ENCODE results near the gene RHOG. TPM values are rescaled to one million over a fixed set of nuclear protein-coding genes. Genes with fewer than 3 reads are reported as not detected.
"Not testable (repeated sequence)": the region's sequence is repeated elsewhere in the genome, so short reads cannot be mapped to it uniquely, and the experiment has no call there.

RHOG gene
- total and polyA plus RNA-seq, 8 donors, result 5.9 to 101 (median 34.0) TPM

DNA sequence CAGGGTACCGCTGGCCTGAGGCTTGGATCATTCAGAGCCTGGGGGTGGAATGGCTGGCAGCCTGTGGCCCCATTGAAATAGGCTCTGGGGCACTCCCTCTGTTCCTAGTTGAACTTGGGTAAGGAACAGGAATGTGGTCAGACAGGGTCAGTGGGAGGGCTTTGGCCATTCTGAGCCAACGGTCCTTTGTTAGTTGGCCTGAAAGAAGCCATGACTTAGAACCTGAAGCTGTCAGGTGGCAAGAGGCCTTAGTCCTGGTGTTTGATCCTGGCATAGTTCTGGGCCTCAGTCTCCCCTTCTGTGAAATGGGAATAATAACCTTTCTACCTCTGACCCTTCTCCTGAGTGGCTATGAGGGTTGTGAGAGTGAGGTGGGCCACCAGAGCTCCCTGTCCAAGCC, 24.1 kb downstream of the RHOG start:
- Histone ChIP-seq H3K4me3 (no peak overlapping the region), H3K27me3 (no peaks in the 10 kb centered on the region), H3K27ac (no peak overlapping the region), H3K9me3 (no peaks in the 10 kb centered on the region), H3K36me3 (peaks cover 0 to 6% (median 0%) of the 10 kb centered on the region in 4 donors), H3K4me1 (no peaks in the 10 kb centered on the region)
- intact Hi-C loops (cut with DNase I; ENCODE audit: low total_unique reads), result no loop called here
- TF ChIP-seq POLR2A (IDR thresholded peaks at IDR 0.05), result no peak
- TF ChIP-seq EP300 (IDR thresholded peaks at IDR 0.05), result no peak
- TF ChIP-seq, protein P1, sequence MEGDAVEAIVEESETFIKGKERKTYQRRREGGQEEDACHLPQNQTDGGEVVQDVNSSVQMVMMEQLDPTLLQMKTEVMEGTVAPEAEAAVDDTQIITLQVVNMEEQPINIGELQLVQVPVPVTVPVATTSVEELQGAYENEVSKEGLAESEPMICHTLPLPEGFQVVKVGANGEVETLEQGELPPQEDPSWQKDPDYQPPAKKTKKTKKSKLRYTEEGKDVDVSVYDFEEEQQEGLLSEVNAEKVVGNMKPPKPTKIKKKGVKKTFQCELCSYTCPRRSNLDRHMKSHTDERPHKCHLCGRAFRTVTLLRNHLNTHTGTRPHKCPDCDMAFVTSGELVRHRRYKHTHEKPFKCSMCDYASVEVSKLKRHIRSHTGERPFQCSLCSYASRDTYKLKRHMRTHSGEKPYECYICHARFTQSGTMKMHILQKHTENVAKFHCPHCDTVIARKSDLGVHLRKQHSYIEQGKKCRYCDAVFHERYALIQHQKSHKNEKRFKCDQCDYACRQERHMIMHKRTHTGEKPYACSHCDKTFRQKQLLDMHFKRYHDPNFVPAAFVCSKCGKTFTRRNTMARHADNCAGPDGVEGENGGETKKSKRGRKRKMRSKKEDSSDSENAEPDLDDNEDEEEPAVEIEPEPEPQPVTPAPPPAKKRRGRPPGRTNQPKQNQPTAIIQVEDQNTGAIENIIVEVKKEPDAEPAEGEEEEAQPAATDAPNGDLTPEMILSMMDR (IDR thresholded peaks at IDR 0.05), result no peak
- TF ChIP-seq POLR2AphosphoS5 (IDR thresholded peaks at IDR 0.05), result no peak
- DNase-seq, result no peak
- 50 to 81% (median 57%) methylated on average over 2 of the region's 2 CpGs for WGBS, 5 donors

DNA sequence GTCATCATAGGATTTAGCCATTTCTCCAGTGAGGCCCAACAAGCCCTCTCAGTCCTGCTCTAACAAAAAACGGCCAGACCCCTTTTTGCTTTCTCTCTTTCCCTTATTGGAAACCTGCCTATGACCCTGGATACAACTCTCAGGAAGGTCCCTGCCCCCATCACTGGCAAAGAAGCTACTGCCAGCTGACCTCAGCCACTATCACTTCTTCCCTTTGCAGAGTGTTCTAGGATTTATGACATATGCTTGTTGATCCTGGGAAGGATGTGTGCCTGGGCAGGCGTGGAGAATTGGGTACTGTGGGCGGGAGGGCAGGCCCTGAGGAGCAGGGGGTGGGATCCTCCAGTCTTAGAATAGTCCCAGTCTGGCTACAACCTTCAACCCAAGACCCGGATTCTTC, 24.9 kb downstream of the RHOG start:
- 87 to 95% (median 92%) methylated on average over 4 of the region's 4 CpGs for WGBS, 5 donors
- Histone ChIP-seq H3K9me3 (no peaks in the 10 kb centered on the region), H3K4me1 (no peaks in the 10 kb centered on the region), H3K27ac (no peak overlapping the region), H3K4me3 (no peak overlapping the region), H3K36me3 (peaks cover 0 to 4% (median 0%) of the 10 kb centered on the region in 4 donors), H3K27me3 (no peaks in the 10 kb centered on the region)
- no peak for TF ChIP-seq POLR2A (IDR thresholded peaks at IDR 0.05)
- intact Hi-C loops (cut with DNase I; ENCODE audit: low total_unique reads), result no loop called here
- no peak for DNase-seq

DNA sequence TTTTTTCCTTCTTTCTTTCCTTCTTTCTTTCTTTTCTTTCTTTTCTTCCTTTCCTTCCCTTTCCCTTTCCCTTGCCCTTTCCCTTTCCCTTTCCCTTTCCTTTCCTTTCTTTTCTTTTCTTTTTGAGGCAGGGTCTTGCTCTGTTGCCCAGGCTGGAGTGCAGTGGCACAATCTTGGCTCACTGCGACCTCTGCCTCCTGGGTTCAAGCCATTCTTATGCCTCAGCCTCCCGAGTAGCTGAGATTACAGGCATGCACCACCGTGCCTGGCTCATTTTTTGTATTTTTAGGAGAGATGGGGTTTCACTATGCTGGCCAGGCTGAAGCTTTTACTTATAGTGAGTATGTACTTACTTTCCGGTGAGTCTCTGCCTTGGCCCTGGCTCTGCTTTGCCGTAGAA, 25.9 kb downstream of the RHOG start:
- H3K4me1 ChIP-seq; H3K4me3 ChIP-seq; H3K36me3 ChIP-seq; intact Hi-C loops (cut with DNase I; ENCODE audit: low total_unique reads); H3K9me3 ChIP-seq; DNase-seq; H3K27me3 ChIP-seq; H3K27ac ChIP-seq: not testable (repeated sequence)
- WGBS, 5 donors, result 91 to 98% (median 97%) methylated on average over 5 of the region's 5 CpGs

DNA sequence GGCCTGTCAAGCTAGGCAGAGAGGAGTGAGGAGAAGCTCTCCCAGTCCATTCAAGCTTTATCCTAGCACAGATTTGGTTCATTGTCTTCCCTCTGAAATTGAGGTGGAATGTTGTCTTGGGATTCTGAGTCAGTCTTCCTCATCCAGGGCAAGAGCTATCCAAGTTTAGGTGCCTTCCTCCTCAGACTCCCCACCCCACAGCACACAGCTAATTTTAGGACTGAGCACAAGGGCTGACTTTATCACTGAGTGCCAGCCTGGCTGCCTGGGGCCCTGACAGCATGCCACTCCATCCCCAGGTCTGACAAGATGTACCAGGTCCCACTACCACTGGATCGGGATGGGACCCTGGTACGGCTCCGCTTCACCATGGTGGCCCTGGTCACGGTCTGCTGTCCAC, 29.8 kb downstream of the RHOG start:
- no peak overlapping the region for H3K27ac ChIP-seq
- no peaks in the 10 kb centered on the region for H3K27me3 ChIP-seq
- no peak overlapping the region for H3K4me3 ChIP-seq
- H3K9me3 ChIP-seq, result no peaks in the 10 kb centered on the region
- H3K36me3 ChIP-seq, result no peaks in the 10 kb centered on the region
- no peak for DNase-seq
- peaks cover 8 to 19% (median 13%) of the 10 kb centered on the region in 4 donors for H3K4me1 ChIP-seq
- intact Hi-C loops (cut with DNase I; ENCODE audit: low total_unique reads), result no loop called here
- 94 to 100% (median 97%) methylated on average over 4 of the region's 4 CpGs for WGBS, 5 donors
- TF ChIP-seq, protein P1 (IDR thresholded peaks at IDR 0.05), result no peak
- TF ChIP-seq EP300 (IDR thresholded peaks at IDR 0.05) (no peak), POLR2AphosphoS5 (IDR thresholded peaks at IDR 0.05) (no peak), POLR2A (IDR thresholded peaks at IDR 0.05) (no peak)

DNA sequence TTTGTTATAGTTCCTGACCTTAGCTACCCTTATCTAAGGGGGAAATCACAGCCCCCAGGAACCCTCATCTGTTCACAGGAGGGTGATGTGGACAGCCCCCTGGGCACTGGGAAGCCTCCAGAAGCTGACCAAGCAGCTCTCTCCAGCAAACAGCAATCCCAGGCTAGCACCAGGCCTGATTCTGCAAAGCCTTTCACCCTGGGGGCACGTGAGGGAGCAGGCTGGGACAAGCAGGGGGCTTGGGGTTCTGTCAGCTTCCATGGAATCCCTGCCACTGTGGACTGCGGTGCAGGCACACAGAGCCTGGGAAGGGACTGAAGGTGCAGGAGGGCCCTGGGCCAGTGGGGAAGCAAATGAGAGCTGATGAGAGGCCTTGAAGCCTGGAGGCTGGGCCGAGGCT, 30.3 kb downstream of the RHOG start:
- intact Hi-C loops (cut with DNase I; ENCODE audit: low total_unique reads), result no loop called here
- H3K36me3 ChIP-seq, result no peaks in the 10 kb centered on the region
- WGBS, 5 donors, result 84 to 97% (median 92%) methylated on average over 3 of the region's 3 CpGs

More for the DNA sequence above, 30.3 kb downstream of the RHOG start:
- no peak for DNase-seq
- Histone ChIP-seq H3K4me1 (peaks cover 8 to 19% (median 13%) of the 10 kb centered on the region in 4 donors), H3K9me3 (no peaks in the 10 kb centered on the region), H3K27ac (no peak overlapping the region), H3K27me3 (no peaks in the 10 kb centered on the region), H3K4me3 (no peak overlapping the region)
- TF ChIP-seq EP300 (IDR thresholded peaks at IDR 0.05), result no peak
- TF ChIP-seq POLR2AphosphoS5 (IDR thresholded peaks at IDR 0.05), result no peak
- TF ChIP-seq, protein P1 (IDR thresholded peaks at IDR 0.05), result no peak
- no peak for TF ChIP-seq POLR2A (IDR thresholded peaks at IDR 0.05)

Data from stomach (tissue), 9 donors.